K562 treated with DMSO at 1 percent for 48 hours (cell line): ENCODE results near the gene CHRNB1. TPM values are rescaled to one million over a fixed set of nuclear protein-coding genes. Genes with fewer than 3 reads are reported as not detected.

Experiments used
- total RNA-seq: library from RNA; unstranded; fragments of 300-600 nt; gene quantifications from 2 replicates; pipeline ENCODE4 v1.2.3, GENCODE V29; 2022; ENCODE audit warnings: low replicate concordance; ENCODE audit errors: extremely low read depth

The CHRNB1 gene
- total RNA-seq, result not detected in 2 replicates

GRCh38 chr17:7444682-7445618 lies at the start of gene CHRNB1:
TSS of gene CHRNB1 (plus strand) at chr17:7445061. CDS start at chr17:7445128, 67 bp downstream.

DNA sequence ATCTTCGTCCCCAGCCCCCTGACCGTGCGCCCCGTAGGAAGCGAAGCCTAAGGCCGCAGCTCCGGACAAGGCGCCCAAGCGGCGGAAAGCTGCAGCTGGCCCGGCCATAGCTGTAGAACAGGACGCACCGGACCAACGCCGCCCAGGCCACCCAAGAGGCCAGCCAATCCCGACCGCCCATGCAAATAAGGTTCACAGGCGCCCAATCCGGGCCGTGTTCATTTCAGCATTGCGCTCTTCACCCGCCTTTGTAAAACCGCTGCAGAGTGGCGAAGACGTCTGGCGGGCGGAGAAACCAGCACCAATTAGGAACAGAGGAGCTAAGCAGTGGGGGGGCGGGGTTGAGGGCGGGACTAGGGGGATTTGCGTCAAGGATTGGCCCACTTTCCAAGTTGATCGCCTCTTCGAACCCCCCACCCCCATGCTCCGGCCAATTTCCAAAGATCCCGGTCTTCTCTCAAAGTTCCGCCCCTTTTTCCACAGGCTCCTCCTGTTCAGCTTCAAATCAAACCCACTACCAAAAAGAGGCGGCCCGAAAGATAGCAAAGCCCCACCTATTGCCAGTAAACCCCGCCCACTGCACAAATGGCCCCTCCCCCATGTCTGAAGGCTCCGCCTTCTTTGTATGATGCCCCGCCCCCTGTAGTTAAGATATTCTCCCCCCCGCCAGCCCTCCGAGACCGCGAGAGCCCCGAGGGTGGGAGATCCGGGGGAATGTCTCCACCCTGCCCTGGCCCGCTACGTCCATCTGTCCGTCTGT lies 40.7 kb upstream of the CHRNB1 start, which contains the start of gene TMEM256:
TSS of gene TMEM256 (minus strand) at position 121 of the 760 bp plus-strand sequence. CDS start at position 108, 13 bp downstream.

GRCh38 chr17:7407485-7408251 lies 37.2 kb upstream of the CHRNB1 start, which contains the start of gene NLGN2:
TSS of gene NLGN2 (plus strand) at chr17:7407845. CDS start at chr17:7408256, 411 bp downstream.

DNA sequence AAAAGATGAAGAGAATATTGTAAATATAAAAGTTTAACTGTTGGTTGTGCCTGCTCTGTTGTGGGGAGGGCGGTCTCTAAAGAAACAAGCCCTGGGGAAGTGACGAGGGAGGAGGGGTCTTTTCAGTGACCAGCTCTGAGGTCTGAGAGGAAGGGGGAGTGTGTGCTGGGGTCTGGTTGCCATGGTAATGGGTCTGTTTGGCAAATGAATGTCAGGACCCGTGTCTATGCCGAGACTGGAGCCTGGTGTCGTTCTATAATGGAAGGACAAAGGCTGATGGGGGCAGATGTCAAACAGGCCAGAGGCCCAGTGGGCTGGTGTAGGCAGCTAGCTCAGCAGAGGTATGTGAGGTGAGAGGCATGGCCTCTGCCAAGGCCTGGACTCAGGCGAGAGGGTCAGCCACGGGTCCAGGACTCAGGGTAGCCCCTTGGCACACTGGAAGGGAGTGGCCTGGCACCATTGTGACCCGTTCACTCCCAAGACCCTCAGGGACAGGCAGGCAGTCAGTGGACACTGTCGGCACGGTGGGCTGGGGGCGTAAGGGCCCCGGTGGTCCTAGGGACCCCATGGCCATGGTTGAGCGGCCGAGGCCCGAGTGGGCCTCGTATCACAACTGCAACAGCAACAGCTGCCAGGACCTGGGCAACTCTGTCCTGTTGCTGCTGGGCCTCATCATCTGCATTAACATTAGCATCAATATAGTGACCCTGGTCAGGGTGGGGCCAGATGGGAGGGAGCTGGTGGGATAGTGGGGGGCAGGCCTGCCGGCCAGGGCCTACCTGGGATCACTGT lies 24.8 kb upstream of the CHRNB1 start, which contains the start of gene SPEM1:
TSS of gene SPEM1 (plus strand) at position 506 of the 792 bp plus-strand sequence. CDS start at position 567, 61 bp downstream.

DNA sequence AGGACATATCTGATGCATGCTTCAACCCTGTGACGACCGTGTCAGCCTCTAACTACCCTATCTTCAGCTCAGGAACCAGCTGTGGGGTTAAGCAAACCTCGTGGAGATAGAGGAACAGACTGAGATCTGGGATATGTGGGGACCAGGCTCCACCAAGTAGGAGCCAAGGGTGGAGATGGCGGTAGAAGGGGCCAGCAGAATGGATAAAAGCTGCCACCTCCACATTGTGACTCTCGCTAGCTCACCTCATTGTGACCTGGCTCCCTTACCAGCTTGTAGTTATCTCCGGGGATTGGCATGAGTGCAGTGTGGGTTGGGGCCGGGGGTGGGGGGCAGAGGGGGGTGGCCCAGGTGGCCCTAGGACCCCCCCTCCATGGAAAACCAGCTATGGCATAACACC lies 19.5 kb upstream of the CHRNB1 start, which contains the start of gene SPEM2:
TSS of gene SPEM2 (plus strand) at position 301 of the 400 bp plus-strand sequence. CDS start at position 374, 73 bp downstream.

GRCh38 chr17:7428557-7428956 lies 16.3 kb upstream of the CHRNB1 start, which contains the start of gene SPEM3:
TSS of gene SPEM3 (plus strand) at chr17:7428857. CDS start at chr17:7428903, 46 bp downstream.

GRCh38 chr17:7439462-7440112 lies 5.3 kb upstream of the CHRNB1 start, which contains the start of gene FGF11:
TSS of gene FGF11 (plus strand) at chr17:7439512. CDS start at chr17:7439621, 109 bp downstream.

GRCh38 chr17:7479213-7480088 lies 34.6 kb downstream of the CHRNB1 start, which contains the start of gene ZBTB4:
TSS of gene ZBTB4 (minus strand) at chr17:7479631. CDS start at chr17:7466801, 12,830 bp downstream.

GRCh38 chr17:7481275-7481674 lies 36.4 kb downstream of the CHRNB1 start, which contains the start of gene SLC35G6:
TSS of gene SLC35G6 (plus strand) at chr17:7481446. CDS start at chr17:7481517, 71 bp downstream.

DNA sequence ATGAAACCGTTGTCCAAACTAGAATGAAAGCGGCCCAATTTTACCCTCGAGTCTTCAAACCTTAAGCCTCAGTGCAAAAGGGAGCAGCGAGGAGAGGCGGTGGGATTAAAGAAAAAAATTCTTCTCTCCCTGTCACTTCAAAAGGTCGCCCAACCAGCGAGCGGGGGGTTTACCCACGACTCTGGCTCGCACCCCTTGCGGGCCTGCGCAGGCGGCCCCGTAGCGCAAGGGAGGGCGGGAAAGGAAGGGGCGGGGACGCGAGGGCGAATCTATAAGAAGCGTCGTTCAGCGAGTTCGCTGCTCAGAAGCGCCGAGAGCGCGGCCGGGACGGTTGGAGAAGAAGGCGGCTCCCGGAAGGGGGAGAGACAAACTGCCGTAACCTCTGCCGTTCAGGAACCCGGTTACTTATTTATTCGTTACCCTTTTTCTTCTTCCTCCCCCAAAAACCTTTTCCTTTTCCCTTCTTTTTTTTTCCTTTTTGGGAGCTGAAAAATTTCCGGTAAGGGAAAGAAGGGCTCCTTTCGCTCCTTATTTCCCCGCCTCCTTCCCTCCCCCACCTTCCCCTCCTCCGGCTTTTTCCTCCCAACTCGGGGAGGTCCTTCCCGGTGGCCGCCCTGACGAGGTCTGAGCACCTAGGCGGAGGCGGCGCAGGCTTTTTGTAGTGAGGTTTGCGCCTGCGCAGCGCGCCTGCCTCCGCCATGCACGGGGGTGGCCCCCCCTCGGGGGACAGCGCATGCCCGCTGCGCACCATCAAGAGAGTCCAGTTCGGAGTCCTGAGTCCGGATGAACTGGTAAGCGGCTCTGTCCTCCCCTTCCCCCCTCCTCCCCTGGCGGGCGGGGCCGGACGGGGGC lies 39.4 kb downstream of the CHRNB1 start, which contains the start of gene POLR2A:
TSS of gene POLR2A (plus strand) at position 300 of the 852 bp plus-strand sequence.

Other genes with a start within 250 kb of the CHRNB1 start
- not detected in 2 replicates for gene DLG4, start 225.2 kb upstream of the CHRNB1 start, total RNA-seq
- gene ACADVL, start 225.1 kb upstream of the CHRNB1 start, total RNA-seq, result 648 TPM in 1 of 2 replicates, not detected in the other
- gene DVL2, start 210.5 kb upstream of the CHRNB1 start, total RNA-seq, result not detected in 2 replicates
- not detected in 2 replicates for gene PHF23, start 205.6 kb upstream of the CHRNB1 start, total RNA-seq
- not detected in 2 replicates for gene GABARAP, start 202.6 kb upstream of the CHRNB1 start, total RNA-seq
- gene CTDNEP1, start 193.3 kb upstream of the CHRNB1 start, total RNA-seq, result not detected in 2 replicates
- gene ELP5, start 192.8 kb upstream of the CHRNB1 start, total RNA-seq, result not detected in 2 replicates
- gene CLDN7, start 182.6 kb upstream of the CHRNB1 start, total RNA-seq, result not detected in 2 replicates
- gene SLC2A4, start 163.3 kb upstream of the CHRNB1 start, total RNA-seq, result not detected in 2 replicates
- not detected in 2 replicates for gene YBX2, start 150.4 kb upstream of the CHRNB1 start, total RNA-seq
- 875 TPM in 1 of 2 replicates, not detected in the other for gene EIF5A, start 137.4 kb upstream of the CHRNB1 start, total RNA-seq
- not detected in 2 replicates for gene GPS2, start 129.7 kb upstream of the CHRNB1 start, total RNA-seq
- not detected in 2 replicates for gene NEURL4, start 115.7 kb upstream of the CHRNB1 start, total RNA-seq
- not detected in 2 replicates for gene ACAP1, start 108.5 kb upstream of the CHRNB1 start, total RNA-seq
- gene KCTD11, start 92.9 kb upstream of the CHRNB1 start, total RNA-seq, result not detected in 2 replicates
- not detected in 2 replicates for gene TMEM95, start 89.9 kb upstream of the CHRNB1 start, total RNA-seq
- not detected in 2 replicates for gene TNK1, start 64.0 kb upstream of the CHRNB1 start, total RNA-seq
- gene PLSCR3, start 50.5 kb upstream of the CHRNB1 start, total RNA-seq, result not detected in 2 replicates
- not detected in 2 replicates for gene TMEM256, start 41.0 kb upstream of the CHRNB1 start, total RNA-seq
- gene NLGN2, start 37.2 kb upstream of the CHRNB1 start, total RNA-seq, result not detected in 2 replicates
- not detected in 2 replicates for gene SPEM1, start 24.7 kb upstream of the CHRNB1 start, total RNA-seq
- not detected in 2 replicates for gene SPEM2, start 19.4 kb upstream of the CHRNB1 start, total RNA-seq
- gene SPEM3, start 16.2 kb upstream of the CHRNB1 start, total RNA-seq, result not detected in 2 replicates
- gene TMEM102, start 9.6 kb upstream of the CHRNB1 start, total RNA-seq, result not detected in 2 replicates
- gene FGF11, start 5.5 kb upstream of the CHRNB1 start, total RNA-seq, result not detected in 2 replicates
- gene ZBTB4, start 34.6 kb downstream of the CHRNB1 start, total RNA-seq, result not detected in 2 replicates
- not detected in 2 replicates for gene SLC35G6, start 36.4 kb downstream of the CHRNB1 start, total RNA-seq
- gene POLR2A, start 39.3 kb downstream of the CHRNB1 start, total RNA-seq, result 83.6 TPM in 1 of 2 replicates, not detected in the other
- gene TNFSF12, start 104.0 kb downstream of the CHRNB1 start, total RNA-seq, result not detected in 2 replicates
- not detected in 2 replicates for gene TNFSF13, start 113.7 kb downstream of the CHRNB1 start, total RNA-seq
- not detected in 2 replicates for gene SENP3, start 116.9 kb downstream of the CHRNB1 start, total RNA-seq
- gene CD68, start 134.6 kb downstream of the CHRNB1 start, total RNA-seq, result not detected in 2 replicates
- gene MPDU1, start 138.8 kb downstream of the CHRNB1 start, total RNA-seq, result not detected in 2 replicates
- not detected in 2 replicates for gene SOX15, start 145.0 kb downstream of the CHRNB1 start, total RNA-seq
- not detected in 2 replicates for gene FXR2, start 169.8 kb downstream of the CHRNB1 start, total RNA-seq
- gene SAT2, start 182.8 kb downstream of the CHRNB1 start, total RNA-seq, result not detected in 2 replicates
- not detected in 2 replicates for gene SHBG, start 185.1 kb downstream of the CHRNB1 start, total RNA-seq
- not detected in 2 replicates for gene ATP1B2, start 205.9 kb downstream of the CHRNB1 start, total RNA-seq
- gene TP53, start 242.4 kb downstream of the CHRNB1 start, total RNA-seq, result not detected in 2 replicates
- gene WRAP53, start 243.4 kb downstream of the CHRNB1 start, total RNA-seq, result not detected in 2 replicates